ENCODE data around the gene CSHL1.

Gene CSHL1

GRCh38 chr17:63911041-63911635, at the start of gene CSHL1:
Gene CSHL1, minus strand, starts transcription at chr17:63911258. Its CDS starts 62 bp downstream, at chr17:63911196.
- TF ChIP-seq CTCF (IDR thresholded peaks at IDR 0.05; ENCODE audit: insufficient read depth, low read depth, low read length, missing control alignments), result no peak
- DNase-seq (ENCODE audit: low read depth), result no peak

GRCh38 chr17:63960430-63960829, 49.4 kb upstream of the CSHL1 start:
- no peak for TF ChIP-seq CTCF (IDR thresholded peaks at IDR 0.05; ENCODE audit: insufficient read depth, low read depth, low read length, missing control alignments)
- H3K4me3 ChIP-seq (ENCODE audit: low read length), result no peak overlapping the region
- no peak for DNase-seq (ENCODE audit: low read depth)

More at GRCh38 chr17:63911041-63911635, at the start of gene CSHL1:
- no peak within 1 kb of the TSS for H3K4me3 ChIP-seq (ENCODE audit: low read length)

GRCh38 chr17:63960006-63960405, 48.9 kb upstream of the CSHL1 start:
- DNase-seq (ENCODE audit: low read depth), result no peak
- TF ChIP-seq CTCF (IDR thresholded peaks at IDR 0.05; ENCODE audit: insufficient read depth, low read depth, low read length, missing control alignments), result no peak
- H3K4me3 ChIP-seq (ENCODE audit: low read length), result no peak overlapping the region

- DNase-seq (ENCODE audit: low read depth), result no peak
- H3K4me3 ChIP-seq (ENCODE audit: low read length), result no peak overlapping the region
- no peak for TF ChIP-seq CTCF (IDR thresholded peaks at IDR 0.05; ENCODE audit: insufficient read depth, low read depth, low read length, missing control alignments)
Observed at GRCh38 chr17:63956296-63956920, 45.4 kb upstream of the CSHL1 start.

- no peak overlapping the region for H3K4me3 ChIP-seq (ENCODE audit: low read length)
- no peak for DNase-seq (ENCODE audit: low read depth)
- TF ChIP-seq CTCF (IDR thresholded peaks at IDR 0.05; ENCODE audit: insufficient read depth, low read depth, low read length, missing control alignments), result no peak
Observed at GRCh38 chr17:63955791-63956190, 44.7 kb upstream of the CSHL1 start.

- TF ChIP-seq CTCF (IDR thresholded peaks at IDR 0.05; ENCODE audit: insufficient read depth, low read depth, low read length, missing control alignments), result no peak
- no peak overlapping the region for H3K4me3 ChIP-seq (ENCODE audit: low read length)
- no peak for DNase-seq (ENCODE audit: low read depth)
Observed at GRCh38 chr17:63955232-63955631, 44.2 kb upstream of the CSHL1 start.

Measured in epithelial cell of esophagus (primary cell).